ENCODE measurements around the gene NPLOC4. TPM values are rescaled to one million over a fixed set of nuclear protein-coding genes. Genes with fewer than 3 reads are reported as not detected.
"Not testable (repeated sequence)": the region's sequence is repeated elsewhere in the genome, so short reads cannot be mapped to it uniquely, and the experiment has no call there.

NPLOC4 gene
- total and polyA plus RNA-seq, 12 donors: 41.7 to 140 (median 80.3) TPM

GRCh38 chr17:81590121-81590520, 46.8 kb downstream of the NPLOC4 start:
- no peak for TF ChIP-seq CTCF (IDR thresholded peaks at IDR 0.05)
- TF ChIP-seq POLR2A (IDR thresholded peaks at IDR 0.05): no peak
- Histone ChIP-seq H3K27ac (no peak overlapping the region), H3K4me1 (replicated peaks in 1 of 2) (no peaks in the 10 kb centered on the region), H3K27me3 (no peaks in the 10 kb centered on the region), H3K36me3 (replicated peaks in 1 of 2) (peaks cover 0 to 100% of the 10 kb centered on the region in 2 donors), H3K4me3 (no peak overlapping the region), H3K9me3 (replicated peaks in 1 of 3) (no peaks in the 10 kb centered on the region)
- 89 to 95% (median 91%) methylated on average over 8 of the region's 8 CpGs for WGBS, 4 donors
- intact Hi-C loops (cut with DNase I): no loop called here
- no peak for DNase-seq

- Histone ChIP-seq H3K27ac (no peak overlapping the region), H3K9me3 (replicated peaks in 1 of 3) (no peaks in the 10 kb centered on the region), H3K4me3 (no peak overlapping the region)
Observed at GRCh38 chr17:81589612-81590011, 47.3 kb downstream of the NPLOC4 start.

GRCh38 chr17:81586096-81586495, 50.8 kb downstream of the NPLOC4 start:
- Histone ChIP-seq H3K27me3 (no peaks in the 10 kb centered on the region), H3K4me3 (no peak overlapping the region), H3K4me1 (replicated peaks in 1 of 2) (no peaks in the 10 kb centered on the region), H3K9me3 (replicated peaks in 1 of 3) (no peaks in the 10 kb centered on the region), H3K36me3 (replicated peaks in 1 of 2) (peaks cover 0 to 96% of the 10 kb centered on the region in 2 donors), H3K27ac (no peak overlapping the region)
- DNase-seq: no peak
- intact Hi-C loops (cut with DNase I): no loop called here
- TF ChIP-seq CTCF (IDR thresholded peaks at IDR 0.05) (no peak), POLR2A (IDR thresholded peaks at IDR 0.05) (no peak)
- WGBS, 4 donors: 83 to 92% (median 87%) methylated on average over 2 to 4 of the region's 4 CpGs

More at GRCh38 chr17:81589612-81590011, 47.3 kb downstream of the NPLOC4 start:
- DNase-seq: no peak
- TF ChIP-seq POLR2A (IDR thresholded peaks at IDR 0.05) (no peak), CTCF (IDR thresholded peaks at IDR 0.05) (no peak)
- Histone ChIP-seq H3K36me3 (replicated peaks in 1 of 2) (peaks cover 0 to 98% of the 10 kb centered on the region in 2 donors), H3K27me3 (no peaks in the 10 kb centered on the region), H3K4me1 (replicated peaks in 1 of 2) (no peaks in the 10 kb centered on the region)
- intact Hi-C loops (cut with DNase I): no loop called here
- 92 to 94% (median 92%) methylated on average over 5 of the region's 5 CpGs for WGBS, 4 donors

- DNase-seq; H3K27ac ChIP-seq; H3K9me3 ChIP-seq (replicated peaks in 1 of 3); intact Hi-C loops (cut with DNase I); H3K4me3 ChIP-seq; H3K4me1 ChIP-seq (replicated peaks in 1 of 2); H3K27me3 ChIP-seq: not testable (repeated sequence)
- 94 to 96% (median 95%) methylated on average over 13 to 14 of the region's 14 CpGs for WGBS, 4 donors
- H3K36me3 ChIP-seq (replicated peaks in 1 of 2): peaks cover 0 to 90% of the 10 kb centered on the region in 2 donors
Observed at GRCh38 chr17:81584771-81585170, 52.1 kb downstream of the NPLOC4 start.

- H3K4me3 ChIP-seq: no peak overlapping the region
- intact Hi-C loops (cut with DNase I): no loop called here
- no peaks in the 10 kb centered on the region for H3K9me3 ChIP-seq (replicated peaks in 1 of 3)
- no peaks in the 10 kb centered on the region for H3K27me3 ChIP-seq
- TF ChIP-seq CTCF (IDR thresholded peaks at IDR 0.05): no peak
- TF ChIP-seq POLR2A (IDR thresholded peaks at IDR 0.05): no peak
- H3K4me1 ChIP-seq (replicated peaks in 1 of 2): no peaks in the 10 kb centered on the region
- H3K36me3 ChIP-seq (replicated peaks in 1 of 2): peaks cover 0 to 82% of the 10 kb centered on the region in 2 donors
- no peak for DNase-seq
- 72 to 76% (median 74%) methylated on average over 6 of the region's 6 CpGs for WGBS, 4 donors
- no peak overlapping the region for H3K27ac ChIP-seq
Observed at GRCh38 chr17:81583589-81584342, 53.1 kb downstream of the NPLOC4 start.
